Breast epithelium (tissue), 4 donors: ENCODE results near the gene P2RX3. TPM values are rescaled to one million over a fixed set of nuclear protein-coding genes. Genes with fewer than 3 reads are reported as not detected.

Source experiments
- DNase-seq, 2 donors: peaks; one replicate each; pipeline ENCODE4 v3.0.0-alpha.2; 2019; ENCODE audit warnings: low spot score in 2 of 2
- H3K27ac ChIP-seq, 2 donors: fragments of 200-600 bp; sonication (generic) in 1 of 2; one replicate each; pipeline ENCODE4 v1.5.1; 2016 to 2019; ENCODE audit warnings: mild to moderate bottlenecking in 1 of 2
- H3K27me3 ChIP-seq, 2 donors: fragments of 200-600 bp; sonication (generic) in 1 of 2; one replicate each; pipeline versions ENCODE4 v1.5.1 to v1.6.0; 2017 to 2019; ENCODE audit warnings: control low read depth in 1 of 2, mild to moderate bottlenecking in 1 of 2
- H3K36me3 ChIP-seq: fragments of 200-600 bp; one replicate; pipeline ENCODE4 v1.5.1; 2019
- H3K4me1 ChIP-seq, 2 donors: fragments of 200-600 bp; sonication (generic); one replicate each; pipeline ENCODE4 v1.5.1; 2016 to 2019; ENCODE audit warnings: control low read depth in 1 of 2
- H3K4me3 ChIP-seq, 3 donors: fragments of 200-600 bp; sonication (generic); 1 replicate in 2 of 3; 2 replicates in 1 of 3; pipeline ENCODE4 v1.5.1; 2016 to 2019; ENCODE audit warnings: mild to moderate bottlenecking in 3 of 3, moderate library complexity in 2 of 3
- H3K9me3 ChIP-seq, 2 donors: fragments of 200-600 bp; sonication (generic) in 1 of 2; one replicate each; pipeline ENCODE4 v1.5.1; 2016 to 2019; ENCODE audit warnings: control low read depth in 1 of 2
- POLR2A ChIP-seq: fragments of 450-650 bp; IDR thresholded peaks from one replicate; pipeline ENCODE4 v1.6.1; 2016; ENCODE audit warnings: antibody characterized with exemption, mild to moderate bottlenecking, moderate library complexity
- POLR2AphosphoS5 ChIP-seq, 3 donors: sonication (generic); formaldehyde crosslinking; IDR thresholded peaks; one replicate each; pipeline ENCODE4 v1.6.1; 2017; ENCODE audit warnings: antibody characterized with exemption in 3 of 3
- intact Hi-C: fragments of 100-400 bp; cut with DNase I; formaldehyde crosslinking; loops from one replicate; pipeline ENCODE4 v1.15.1; 2023; ENCODE audit warnings: low total_unique reads
- total RNA-seq, 3 donors: library from RNA; depleted of rRNA; stranded (reverse); fragments of >200 nt; gene quantifications; one replicate each; pipeline ENCODE4 v1.1.0, GENCODE V29; 2016
- TF ChIP-seq, protein P1 (sequence below), 3 donors: fragments of 450-650 bp; IDR thresholded peaks; one replicate each; pipeline ENCODE4 v1.5.1; 2016 to 2017; ENCODE audit warnings: antibody characterized with exemption in 3 of 3, mild to moderate bottlenecking in 3 of 3, moderate library complexity in 3 of 3

The P2RX3 gene
- total RNA-seq, 3 donors from 2014 or later, result not detected

DNA sequence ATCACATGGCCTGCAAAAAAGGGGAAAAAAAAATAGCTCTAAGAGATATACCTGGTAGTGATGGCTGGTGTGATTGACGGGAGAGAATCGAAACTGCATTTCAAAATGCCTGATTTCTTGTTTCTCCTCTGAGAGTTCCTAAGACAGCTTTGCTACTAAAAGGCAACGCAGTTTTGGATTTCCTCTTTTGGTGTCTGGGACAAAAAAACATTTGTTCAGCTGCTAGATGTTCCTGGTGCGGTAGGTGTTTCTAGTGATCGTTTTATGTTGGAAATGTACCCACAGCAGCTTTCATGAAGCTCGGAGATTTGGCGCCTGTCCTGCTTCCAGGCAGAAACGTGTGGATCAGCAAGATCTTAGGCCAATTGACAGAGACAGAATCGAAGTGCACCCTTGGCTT is 18.1 kb downstream of the P2RX3 start:
- TF ChIP-seq, protein P1, sequence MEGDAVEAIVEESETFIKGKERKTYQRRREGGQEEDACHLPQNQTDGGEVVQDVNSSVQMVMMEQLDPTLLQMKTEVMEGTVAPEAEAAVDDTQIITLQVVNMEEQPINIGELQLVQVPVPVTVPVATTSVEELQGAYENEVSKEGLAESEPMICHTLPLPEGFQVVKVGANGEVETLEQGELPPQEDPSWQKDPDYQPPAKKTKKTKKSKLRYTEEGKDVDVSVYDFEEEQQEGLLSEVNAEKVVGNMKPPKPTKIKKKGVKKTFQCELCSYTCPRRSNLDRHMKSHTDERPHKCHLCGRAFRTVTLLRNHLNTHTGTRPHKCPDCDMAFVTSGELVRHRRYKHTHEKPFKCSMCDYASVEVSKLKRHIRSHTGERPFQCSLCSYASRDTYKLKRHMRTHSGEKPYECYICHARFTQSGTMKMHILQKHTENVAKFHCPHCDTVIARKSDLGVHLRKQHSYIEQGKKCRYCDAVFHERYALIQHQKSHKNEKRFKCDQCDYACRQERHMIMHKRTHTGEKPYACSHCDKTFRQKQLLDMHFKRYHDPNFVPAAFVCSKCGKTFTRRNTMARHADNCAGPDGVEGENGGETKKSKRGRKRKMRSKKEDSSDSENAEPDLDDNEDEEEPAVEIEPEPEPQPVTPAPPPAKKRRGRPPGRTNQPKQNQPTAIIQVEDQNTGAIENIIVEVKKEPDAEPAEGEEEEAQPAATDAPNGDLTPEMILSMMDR (IDR thresholded peaks at IDR 0.05), result no peak
- TF ChIP-seq POLR2AphosphoS5 (IDR thresholded peaks at IDR 0.05), result no peak
- TF ChIP-seq POLR2A, result no peak
- no peak overlapping the region for H3K27ac ChIP-seq
- DNase-seq, result no peak
- H3K36me3 ChIP-seq, result no peaks in the 10 kb centered on the region
- intact Hi-C loops, result no loop called here
- H3K9me3 ChIP-seq, result no peaks in the 10 kb centered on the region
- no peak overlapping the region for H3K4me3 ChIP-seq
- H3K4me1 ChIP-seq, result no peaks in the 10 kb centered on the region
- H3K27me3 ChIP-seq, result no peaks in the 10 kb centered on the region

GRCh38 chr11:57357310-57357709 is 19.2 kb downstream of the P2RX3 start:
- Histone ChIP-seq H3K27ac (no peak overlapping the region), H3K36me3 (no peaks in the 10 kb centered on the region), H3K9me3 (no peaks in the 10 kb centered on the region), H3K4me1 (no peaks in the 10 kb centered on the region), H3K27me3 (no peaks in the 10 kb centered on the region), H3K4me3 (no peak overlapping the region)
- intact Hi-C loops, result no loop called here
- no peak for TF ChIP-seq POLR2AphosphoS5 (IDR thresholded peaks at IDR 0.05)
- TF ChIP-seq POLR2A, result no peak
- TF ChIP-seq, protein P1 (IDR thresholded peaks at IDR 0.05), result no peak
- DNase-seq, result no peak

DNA sequence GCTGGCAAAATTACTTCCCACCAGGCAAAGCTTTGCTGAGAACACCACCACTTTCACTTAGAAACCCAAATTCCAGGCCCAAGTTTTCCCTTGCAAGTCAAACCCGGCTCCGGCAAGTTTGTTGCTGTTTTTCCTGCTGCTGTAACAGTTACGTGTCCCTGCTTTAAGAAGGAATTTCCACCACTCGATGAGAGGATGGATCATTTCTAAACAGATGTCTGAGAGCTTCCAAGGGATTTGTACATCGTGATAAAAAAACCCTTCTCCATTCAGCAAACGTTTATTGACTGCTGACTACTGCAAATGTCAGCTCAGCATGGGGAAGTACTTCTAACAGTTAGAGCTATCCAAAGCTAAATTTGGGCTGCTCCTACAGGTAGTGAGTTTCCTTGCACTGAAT is 19.7 kb downstream of the P2RX3 start:
- Histone ChIP-seq H3K27me3 (no peaks in the 10 kb centered on the region), H3K4me1 (no peaks in the 10 kb centered on the region), H3K4me3 (no peak overlapping the region), H3K9me3 (no peaks in the 10 kb centered on the region), H3K27ac (no peak overlapping the region), H3K36me3 (no peaks in the 10 kb centered on the region)
- DNase-seq, result no peak
- TF ChIP-seq, protein P1 (IDR thresholded peaks at IDR 0.05), result no peak
- no peak for TF ChIP-seq POLR2A
- no peak for TF ChIP-seq POLR2AphosphoS5 (IDR thresholded peaks at IDR 0.05)
- intact Hi-C loops, result no loop called here

- TF ChIP-seq POLR2AphosphoS5 (IDR thresholded peaks at IDR 0.05) (no peak), POLR2A (no peak)
- TF ChIP-seq, protein P1 (IDR thresholded peaks at IDR 0.05), result no peak
- H3K4me1 ChIP-seq, result no peaks in the 10 kb centered on the region
- H3K4me3 ChIP-seq, result no peak overlapping the region
- H3K27ac ChIP-seq, result no peak overlapping the region
- intact Hi-C loops, result no loop called here
- no peaks in the 10 kb centered on the region for H3K36me3 ChIP-seq
- DNase-seq, result no peak
- H3K9me3 ChIP-seq, result no peaks in the 10 kb centered on the region
- no peaks in the 10 kb centered on the region for H3K27me3 ChIP-seq
Observed at GRCh38 chr11:57358543-57358961, 20.4 kb downstream of the P2RX3 start.

DNA sequence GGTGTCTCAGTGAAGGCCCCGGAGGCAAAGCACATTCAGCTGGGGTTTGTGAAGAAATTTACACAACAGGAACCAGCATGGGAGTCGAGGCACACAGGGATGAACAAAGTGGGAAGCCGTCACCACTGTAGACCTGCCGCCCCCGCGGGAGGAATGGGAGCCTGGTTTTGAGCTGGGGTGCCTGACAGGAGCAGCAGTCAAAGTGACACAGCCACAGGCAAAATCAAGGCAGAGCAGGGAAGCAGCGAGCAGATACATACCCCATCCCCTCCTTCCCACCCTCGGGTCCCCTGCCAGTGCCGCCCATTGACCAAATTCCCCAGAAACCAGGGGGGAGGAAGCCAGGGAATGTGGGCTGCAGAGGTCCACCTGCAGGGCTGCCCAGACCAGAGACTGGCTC is 20.8 kb downstream of the P2RX3 start:
- intact Hi-C loops, result no loop called here
- DNase-seq, result no peak
- H3K4me3 ChIP-seq, result no peak overlapping the region

More for the DNA sequence above, 20.8 kb downstream of the P2RX3 start:
- Histone ChIP-seq H3K27me3 (no peaks in the 10 kb centered on the region), H3K27ac (no peak overlapping the region), H3K9me3 (no peaks in the 10 kb centered on the region), H3K36me3 (no peaks in the 10 kb centered on the region), H3K4me1 (no peaks in the 10 kb centered on the region)
- TF ChIP-seq, protein P1 (IDR thresholded peaks at IDR 0.05), result no peak
- no peak for TF ChIP-seq POLR2AphosphoS5 (IDR thresholded peaks at IDR 0.05)
- no peak for TF ChIP-seq POLR2A
